Motor neuron (in vitro differentiated cells): ENCODE results near the gene PAPSS1. TPM values are rescaled to one million over a fixed set of nuclear protein-coding genes. Genes with fewer than 3 reads are reported as not detected.

ENCODE experiments used
- ATAC-seq, 8 experiments: fragments of 200-7000 bp; cut with Tn5 transposase; replicated peaks in 6 of 8; 2 replicates each; pipeline ENCODE4 v1.8.0; 2021; ENCODE audit warnings: mild to moderate bottlenecking in 8 of 8, moderate library complexity in 8 of 8
- H3K27ac ChIP-seq, 2 donors: fragments of 250-450 bp; sonication (Bioruptor Pico); 2 replicates each; pipeline ENCODE4 v1.9.0; 2021; ENCODE audit warnings: antibody characterized with exemption in 2 of 2, mild to moderate bottlenecking in 2 of 2, moderate library complexity in 1 of 2
- H3K4me1 ChIP-seq, 2 donors: fragments of 250-450 bp; sonication (Bioruptor Pico); replicated peaks in 1 of 2; 2 replicates each; pipeline ENCODE4 v1.6.1; 2021; ENCODE audit warnings: antibody characterized with exemption in 2 of 2, mild to moderate bottlenecking in 2 of 2, moderate library complexity in 1 of 2
- H3K4me3 ChIP-seq, 5 donors: fragments of 250-450 bp; sonication (Bioruptor Pico); 2 replicates each; pipeline ENCODE4 v1.9.0; 2021; ENCODE audit warnings: antibody characterized with exemption in 5 of 5, mild to moderate bottlenecking in 5 of 5, moderate library complexity in 4 of 5
- WGBS, 10 experiments: fragments of 450-650 bp; shearing (Covaris generic); methylation state at CpG; one replicate each; pipeline ENCODE4 v1.0.0; 2022; 5-methylcytosine and 5-hydroxymethylcytosine counted together
- in situ Hi-C, 9 experiments: fragments of 400-800 bp; cut with MboI; loops; one replicate each; pipeline ENCODE4 v1.15.0; 2021; ENCODE audit warnings: low sequenced_read_pairs in 9 of 9, low pct_unique_long_range_greater_than_20kb in 2 of 9; ENCODE audit not compliant: unreplicated experiment in 9 of 9
- total RNA-seq, 8 experiments: library from RNA; unstranded; fragments of 300-600 nt; gene quantifications; 2 replicates each; pipeline versions ENCODE4 v1.2.3 to v1.2.4, GENCODE V29; 2022

PAPSS1 gene
- total RNA-seq, 8 experiments from 2014 or later, result 55.1 to 97.3 (median 77.7) TPM

- ATAC-seq, result no peak
- in situ Hi-C loops, result no loop called here
- no peak overlapping the region for H3K27ac ChIP-seq
- 90 to 100% (median 100%) methylated on average over 1 to 4 of the region's 4 CpGs; no CpG with 5 or more reads in 3 of the 10 experiments for WGBS, 10 experiments
- H3K4me1 ChIP-seq, result no peaks in the 10 kb centered on the region
- H3K4me3 ChIP-seq, result no peak overlapping the region
Observed at GRCh38 chr4:107625391-107625902, 94.6 kb downstream of the PAPSS1 start.

DNA sequence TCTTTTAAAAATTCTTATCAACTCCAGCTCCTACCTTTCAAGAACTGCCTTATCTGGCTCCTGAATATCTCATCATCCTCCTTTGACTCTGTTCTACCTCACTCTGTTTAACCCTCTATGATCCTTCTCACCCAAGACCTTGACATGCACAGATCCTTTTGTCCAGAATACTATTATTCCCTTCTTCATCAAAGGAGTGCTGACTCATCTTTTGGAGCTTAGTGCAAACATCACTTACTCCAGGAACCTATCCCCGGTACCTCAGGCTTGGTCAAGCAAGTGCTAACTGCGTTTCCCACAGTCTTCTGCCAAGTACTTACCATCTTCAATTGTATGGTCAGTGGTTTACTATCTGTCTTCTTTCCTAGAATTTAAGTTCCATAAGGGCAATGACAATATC, 96.0 kb downstream of the PAPSS1 start:
- H3K4me3 ChIP-seq, result no peak overlapping the region
- 94 to 100% (median 100%) methylated on average over 2 of the region's 2 CpGs; no CpG with 5 or more reads in 3 of the 10 experiments for WGBS, 10 experiments
- no peak for ATAC-seq
- no peak overlapping the region for H3K27ac ChIP-seq
- H3K4me1 ChIP-seq, result no peaks in the 10 kb centered on the region
- in situ Hi-C loops, result no loop called here

DNA sequence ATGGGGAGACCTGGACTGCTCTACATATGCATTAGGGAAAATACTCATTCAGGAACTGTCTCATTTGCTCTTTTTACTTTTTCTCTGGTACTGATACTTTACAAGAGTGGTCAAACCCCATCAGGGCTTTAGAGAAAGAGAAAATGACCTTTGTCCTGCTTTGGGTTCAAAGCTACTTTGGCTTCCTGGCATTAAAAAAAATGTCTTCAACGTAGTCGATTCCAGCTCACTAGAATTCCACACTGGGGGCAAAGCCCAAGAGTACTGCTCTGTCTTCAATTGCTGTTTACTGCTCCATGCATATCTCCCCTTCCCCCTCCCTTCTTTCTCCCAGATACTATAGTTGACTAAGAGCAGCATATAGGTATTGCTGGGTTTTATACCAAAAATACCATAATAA, 98.0 kb downstream of the PAPSS1 start:
- no peak overlapping the region for H3K27ac ChIP-seq
- 85 to 100% (median 94%) methylated on average over 1 to 2 of the region's 2 CpGs; no CpG with 5 or more reads in 3 of the 10 experiments for WGBS, 10 experiments
- in situ Hi-C loops, result no loop called here
- no peak for ATAC-seq
- H3K4me1 ChIP-seq, result no peaks in the 10 kb centered on the region
- no peak overlapping the region for H3K4me3 ChIP-seq

GRCh38 chr4:107619731-107620130, 100.3 kb downstream of the PAPSS1 start:
- 0 to 100% (median 83%) methylated on average over 1 to 2 of the region's 2 CpGs; no CpG with 5 or more reads in 3 of the 10 experiments for WGBS, 10 experiments

DNA sequence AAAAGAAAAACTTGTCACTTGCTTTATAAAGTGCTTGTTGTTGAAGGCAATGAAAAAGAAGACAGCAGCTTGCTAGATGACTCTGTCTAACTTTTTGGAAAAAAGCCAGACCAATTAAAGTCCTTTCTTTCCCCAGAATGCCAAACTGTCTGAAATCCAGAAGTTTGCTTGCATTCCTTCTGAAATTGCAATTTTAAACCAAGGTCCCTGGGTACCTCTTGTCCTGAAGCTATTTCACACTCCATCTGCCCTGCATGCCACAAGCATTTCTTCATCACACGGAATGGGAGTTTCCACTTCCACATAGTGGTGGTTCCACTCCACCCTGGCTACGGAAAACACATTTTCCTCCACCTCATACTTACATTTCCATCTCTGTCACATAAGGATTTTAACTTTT, 101.0 kb downstream of the PAPSS1 start:
- peak in 3 of 8 experiments; percentile 54 to 99 (median 99) for ATAC-seq
- no peaks in the 10 kb centered on the region for H3K4me1 ChIP-seq
- H3K27ac ChIP-seq, result no peak overlapping the region
- no peak overlapping the region for H3K4me3 ChIP-seq
- 0 to 100% (median 83%) methylated on average over 1 to 2 of the region's 2 CpGs; no CpG with 5 or more reads in 3 of the 10 experiments for WGBS, 10 experiments
- in situ Hi-C loops, result no loop called here

More at GRCh38 chr4:107619731-107620130, 100.3 kb downstream of the PAPSS1 start:
- H3K4me1 ChIP-seq, result no peaks in the 10 kb centered on the region
- no peak overlapping the region for H3K27ac ChIP-seq
- no peak overlapping the region for H3K4me3 ChIP-seq
- no peak for ATAC-seq
- in situ Hi-C loops, result no loop called here

DNA sequence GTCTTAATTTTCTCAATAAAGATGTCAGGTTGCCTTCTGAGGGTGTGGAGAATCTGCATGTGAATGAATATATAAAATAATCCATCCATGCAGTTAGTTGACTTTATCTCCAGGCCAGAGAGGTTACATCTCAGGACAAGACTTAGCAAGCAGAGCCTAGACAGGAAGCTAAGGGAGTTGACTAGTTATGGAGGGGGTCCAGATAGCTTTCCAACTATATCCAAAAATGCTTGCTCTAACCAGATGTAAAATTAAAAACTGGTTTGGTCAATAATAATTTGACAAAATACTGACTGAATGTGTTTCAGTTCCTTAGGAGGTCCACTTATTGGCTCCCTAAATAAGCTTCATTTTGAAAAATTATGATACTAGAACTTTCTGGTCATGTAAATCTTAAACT, 101.4 kb downstream of the PAPSS1 start:
- in situ Hi-C loops, result no loop called here
- no peak for ATAC-seq

GRCh38 chr4:107616838-107617389, 103.1 kb downstream of the PAPSS1 start:
- in situ Hi-C loops, result no loop called here
- no peak for ATAC-seq
- no peak overlapping the region for H3K4me3 ChIP-seq
- 60 to 100% (median 98%) methylated on average over 1 to 3 of the region's 3 CpGs; no CpG with 5 or more reads in 2 of the 10 experiments for WGBS, 10 experiments
- H3K4me1 ChIP-seq, result no peaks in the 10 kb centered on the region
- H3K27ac ChIP-seq, result no peak overlapping the region

More for the DNA sequence above, 101.4 kb downstream of the PAPSS1 start:
- Histone ChIP-seq H3K4me3 (no peak overlapping the region), H3K27ac (no peak overlapping the region), H3K4me1 (no peaks in the 10 kb centered on the region)

GRCh38 chr4:107615809-107616208, 104.2 kb downstream of the PAPSS1 start:
- WGBS, 10 experiments, result 29 to 100% (median 90%) methylated on average over 1 of the region's 1 CpG; no CpG with 5 or more reads in 5 of the 10 experiments
- ATAC-seq, result no peak
- H3K4me1 ChIP-seq, result no peaks in the 10 kb centered on the region
- H3K4me3 ChIP-seq, result no peak overlapping the region
- in situ Hi-C loops, result no loop called here
- H3K27ac ChIP-seq, result no peak overlapping the region

GRCh38 chr4:107603430-107603829, 116.6 kb downstream of the PAPSS1 start:
- peak in 2 of 8 experiments; percentile 38 to 57 for ATAC-seq
- in situ Hi-C loops, result no loop called here
- WGBS, 10 experiments, result 65 to 96% (median 89%) methylated on average over 1 to 4 of the region's 4 CpGs; no CpG with 5 or more reads in 2 of the 10 experiments
- H3K4me3 ChIP-seq, result no peak overlapping the region
- H3K27ac ChIP-seq, result no peak overlapping the region
- no peaks in the 10 kb centered on the region for H3K4me1 ChIP-seq

- H3K27ac ChIP-seq, result no peak overlapping the region
- no peaks in the 10 kb centered on the region for H3K4me1 ChIP-seq
- ATAC-seq, result peak in 1 of 8 experiments; percentile 18
- no peak overlapping the region for H3K4me3 ChIP-seq
- in situ Hi-C loops, result no loop called here
Observed at GRCh38 chr4:107600983-107601382, 119.1 kb downstream of the PAPSS1 start.

- no peak overlapping the region for H3K4me3 ChIP-seq
- 8 to 100% (median 61%) methylated on average over 1 to 2 of the region's 2 CpGs; no CpG with 5 or more reads in 2 of the 10 experiments for WGBS, 10 experiments
- in situ Hi-C loops, result no loop called here
- H3K4me1 ChIP-seq, result no peaks in the 10 kb centered on the region
- ATAC-seq, result peak in 3 of 8 experiments; percentile 8 to 69 (median 32)
- H3K27ac ChIP-seq, result no peak overlapping the region
Observed at GRCh38 chr4:107600436-107600835, 119.6 kb downstream of the PAPSS1 start.

DNA sequence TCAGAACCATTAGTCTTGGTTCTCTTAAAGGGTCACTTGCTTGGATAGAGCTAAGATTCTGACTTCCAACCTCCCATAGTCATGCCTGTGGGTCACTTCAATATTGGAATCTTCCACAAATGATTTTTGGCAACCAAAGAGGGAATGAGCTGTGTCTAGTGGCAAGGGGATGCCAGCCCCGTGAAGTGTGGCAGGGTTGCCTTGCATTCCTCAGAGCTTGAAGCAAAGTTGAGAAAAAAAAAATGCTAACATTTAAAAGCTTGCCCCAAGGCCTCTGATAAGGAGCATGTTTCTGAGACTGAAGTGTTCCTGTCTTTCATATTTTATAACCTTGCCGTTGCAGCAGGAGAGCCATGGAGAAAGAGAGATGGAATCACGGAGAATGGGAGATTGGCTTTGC, 120.2 kb downstream of the PAPSS1 start:
- 0 to 100% (median 89%) methylated on average over 1 to 3 of the region's 3 CpGs; no CpG with 5 or more reads in 2 of the 10 experiments for WGBS, 10 experiments
- no peak overlapping the region for H3K4me3 ChIP-seq
- H3K4me1 ChIP-seq, result no peaks in the 10 kb centered on the region
- in situ Hi-C loops, result no loop called here
- H3K27ac ChIP-seq, result no peak overlapping the region
- ATAC-seq, result no peak

DNA sequence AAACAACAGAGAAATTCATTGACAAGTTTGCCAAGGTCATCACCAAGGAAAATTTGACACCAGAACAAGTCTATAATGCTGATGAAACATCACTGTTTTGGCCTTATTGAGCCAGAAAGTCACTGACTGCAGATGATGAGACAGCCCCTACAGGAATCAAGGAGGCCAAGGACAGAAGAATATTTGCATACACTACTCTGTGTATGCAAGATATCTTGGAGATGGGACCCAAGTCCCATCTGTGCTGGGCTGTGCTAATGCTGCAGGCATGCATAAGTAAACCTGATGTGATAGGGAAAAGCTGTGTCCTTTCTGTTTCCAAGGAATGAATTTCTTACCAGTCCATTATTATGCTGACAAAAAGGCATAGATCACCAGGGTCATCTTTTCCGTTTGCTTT, 126.8 kb downstream of the PAPSS1 start:
- 0 to 67% (median 44%) methylated on average over 1 of the region's 1 CpG; no CpG with 5 or more reads in 4 of the 10 experiments for WGBS, 10 experiments
- H3K4me3 ChIP-seq, result no peak overlapping the region
- H3K4me1 ChIP-seq, result no peaks in the 10 kb centered on the region
- ATAC-seq, result peak in 2 of 8 experiments; percentile 51 to 62
- H3K27ac ChIP-seq, result no peak overlapping the region
- in situ Hi-C loops, result no loop called here

DNA sequence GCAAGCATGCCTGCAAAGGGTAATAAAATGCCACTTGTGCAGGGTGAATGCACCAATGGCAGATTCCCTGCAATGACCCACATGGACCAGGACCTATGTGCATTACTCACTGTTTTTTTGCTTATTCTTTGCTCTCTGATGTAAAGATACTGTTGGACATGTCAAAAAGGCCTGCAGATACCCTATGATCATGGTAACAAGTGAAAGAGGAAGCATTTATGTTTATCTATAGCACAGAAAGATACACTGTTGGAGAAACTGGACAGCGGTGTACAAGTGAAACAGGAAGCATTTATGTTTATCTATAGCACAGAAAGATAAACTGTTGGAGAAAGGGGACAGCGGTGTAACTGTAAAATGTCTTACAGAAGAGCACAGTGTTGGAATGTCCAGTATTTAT, 127.5 kb downstream of the PAPSS1 start:
- Histone ChIP-seq H3K4me3 (no peak overlapping the region), H3K4me1 (no peaks in the 10 kb centered on the region), H3K27ac (no peak overlapping the region)
- WGBS, 10 experiments, result 67 to 100% (median 92%) methylated on average over 1 to 2 of the region's 2 CpGs
- ATAC-seq, result no peak
- in situ Hi-C loops, result no loop called here
